GM19438 (cell line): ENCODE results near the gene ALX3.
"Not testable (repeated sequence)": the region's sequence is repeated elsewhere in the genome, so short reads cannot be mapped to it uniquely, and the experiment has no call there.

Source experiments
- ATAC-seq: cut with Tn5 transposase; IDR thresholded peaks from one replicate; pipeline ENCODE4 v1.9.1; 2021; ENCODE audit warnings: low read depth; ENCODE audit not compliant: unreplicated experiment

The ALX3 gene

DNA sequence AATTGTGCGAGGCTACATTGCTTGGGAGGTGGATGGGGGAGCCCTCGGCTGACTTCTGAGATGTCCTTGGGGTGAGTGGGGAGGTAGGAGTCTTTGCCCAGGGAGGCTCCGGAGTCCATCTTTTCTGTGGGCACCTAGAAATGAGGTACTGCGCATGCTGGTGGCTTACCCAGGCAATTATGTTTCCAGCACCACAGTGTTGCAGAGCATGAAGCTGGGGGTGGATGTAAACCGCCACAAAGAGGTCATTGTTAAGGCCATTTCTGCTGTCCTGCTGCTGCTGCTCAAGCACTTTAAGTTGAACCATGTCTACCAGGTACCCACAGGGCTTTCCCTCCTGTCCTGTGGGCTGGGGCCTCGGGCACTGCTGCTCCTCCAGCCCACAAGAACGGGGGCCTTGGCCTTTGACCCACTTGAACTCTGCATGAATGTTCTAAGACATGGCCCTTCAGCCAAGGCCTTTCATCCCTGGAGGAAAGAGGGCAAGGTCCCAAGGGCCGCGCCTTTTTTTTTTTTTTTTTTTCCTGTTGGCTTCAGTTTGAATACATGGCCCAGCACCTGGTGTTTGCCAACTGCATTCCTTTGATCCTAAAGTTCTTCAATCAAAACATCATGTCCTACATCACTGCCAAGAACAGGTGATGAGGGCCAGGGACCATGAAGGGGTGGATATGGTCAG lies 21.4 kb downstream of the ALX3 start:
- no peak for ATAC-seq

DNA sequence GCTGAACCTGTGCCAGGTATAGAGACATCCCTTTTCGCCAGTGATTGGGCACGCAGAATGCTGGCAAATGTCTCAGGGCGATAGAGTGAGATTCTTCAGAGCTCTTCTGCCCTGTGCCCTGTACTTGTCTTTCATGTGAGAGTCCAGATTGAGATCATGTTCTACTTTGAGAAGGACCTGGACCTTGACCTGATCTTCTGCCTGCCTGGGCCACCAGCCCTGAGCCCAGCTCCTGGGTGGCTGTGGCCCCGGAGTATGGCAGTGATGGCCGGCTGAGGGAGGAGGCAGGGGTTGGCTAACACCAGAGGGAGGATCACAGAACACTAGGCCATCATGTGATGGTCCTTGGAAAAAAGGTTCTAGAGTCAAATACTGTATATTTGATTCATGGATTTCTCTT lies 22.2 kb downstream of the ALX3 start:
- no peak for ATAC-seq

- no peak for ATAC-seq
Observed at GRCh38 chr1:110047463-110047862, 23.0 kb downstream of the ALX3 start.

GRCh38 chr1:110043016-110043415 lies 27.5 kb downstream of the ALX3 start:
- no peak for ATAC-seq

GRCh38 chr1:110040548-110040947 lies 29.9 kb downstream of the ALX3 start:
- no peak for ATAC-seq

DNA sequence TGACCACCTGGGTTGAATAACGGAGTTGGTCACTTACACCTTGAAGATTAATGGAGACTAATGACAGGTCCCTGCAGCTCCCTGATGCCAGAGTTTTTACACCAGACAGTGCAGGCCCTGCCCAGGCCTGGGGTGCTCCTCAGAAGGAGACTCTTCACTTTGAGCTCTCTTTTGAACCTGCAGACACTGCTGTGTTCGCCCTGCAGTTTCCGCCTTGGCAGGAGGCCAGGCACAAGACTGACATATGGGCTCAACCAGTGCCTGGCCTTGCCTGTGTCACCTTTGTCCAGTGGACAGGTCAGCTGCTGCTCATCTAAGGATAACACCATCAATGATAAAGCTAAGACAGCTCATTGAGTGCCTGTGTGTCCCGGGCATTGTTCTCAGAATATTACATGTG lies 30.8 kb downstream of the ALX3 start:
- ATAC-seq = no peak

DNA sequence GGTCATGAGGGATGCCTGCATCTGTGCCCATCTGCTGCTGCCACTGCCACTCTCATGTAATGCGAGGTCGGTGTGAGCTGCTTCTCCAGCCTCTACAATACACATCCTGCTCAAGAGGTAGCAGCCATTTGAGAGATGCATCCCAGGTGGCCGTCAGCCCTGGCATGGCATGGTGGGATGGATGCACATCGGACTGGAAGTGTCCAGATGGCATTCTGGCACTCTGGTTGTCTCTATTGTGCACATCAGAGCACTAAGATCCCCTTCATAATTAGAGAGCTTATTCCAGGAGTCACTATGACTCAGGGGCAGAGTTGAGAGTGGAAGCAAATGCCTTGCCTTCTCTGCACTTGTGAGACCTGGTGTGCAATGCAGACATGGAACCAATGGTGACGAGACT lies 32.2 kb downstream of the ALX3 start:
- ATAC-seq = no peak

GRCh38 chr1:110035236-110035752 lies 35.2 kb downstream of the ALX3 start:
- ATAC-seq = peak; percentile 31

DNA sequence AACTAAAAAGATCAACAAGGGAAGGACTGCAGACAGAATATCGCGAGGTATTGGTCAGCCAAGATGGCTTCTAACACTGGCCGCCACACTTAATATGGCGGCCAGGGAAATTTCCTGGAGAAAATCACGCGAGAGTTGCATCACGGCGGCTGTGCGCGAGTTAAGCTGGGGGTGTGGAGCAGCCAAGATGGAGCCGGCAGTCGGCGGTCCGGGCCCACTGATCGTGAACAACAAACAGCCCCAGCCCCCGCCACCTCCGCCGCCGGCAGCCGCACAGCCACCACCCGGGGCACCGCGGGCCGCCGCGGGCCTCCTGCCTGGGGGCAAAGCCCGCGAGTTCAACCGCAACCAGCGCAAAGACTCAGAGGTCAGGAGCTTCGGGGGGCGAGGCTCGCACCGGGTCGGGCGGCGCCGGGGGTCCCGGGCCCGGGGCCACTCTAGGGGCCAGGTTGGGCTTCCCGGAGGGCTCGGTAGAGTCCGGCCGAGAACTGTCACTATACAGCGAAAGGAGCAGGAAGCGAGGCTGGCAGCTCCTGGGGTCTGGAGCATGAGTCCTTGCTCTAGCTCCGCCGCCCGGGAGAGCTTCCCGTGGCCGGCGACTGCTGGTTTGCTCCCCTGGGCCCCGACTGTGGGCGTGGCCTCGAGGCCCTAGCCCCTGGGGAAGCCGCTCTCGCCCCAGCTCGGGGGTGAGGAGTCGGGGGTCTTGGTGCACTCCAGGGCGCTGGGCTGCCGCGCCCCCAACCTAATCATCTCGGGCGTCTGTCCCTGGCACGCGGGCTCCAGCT lies 35.8 kb downstream of the ALX3 start, which contains the start of gene STRIP1:
TSS of gene STRIP1 (plus strand) at position 174 of the 785 bp plus-strand sequence. CDS start at position 188, 14 bp downstream.
- ATAC-seq = peak; percentile 89

DNA sequence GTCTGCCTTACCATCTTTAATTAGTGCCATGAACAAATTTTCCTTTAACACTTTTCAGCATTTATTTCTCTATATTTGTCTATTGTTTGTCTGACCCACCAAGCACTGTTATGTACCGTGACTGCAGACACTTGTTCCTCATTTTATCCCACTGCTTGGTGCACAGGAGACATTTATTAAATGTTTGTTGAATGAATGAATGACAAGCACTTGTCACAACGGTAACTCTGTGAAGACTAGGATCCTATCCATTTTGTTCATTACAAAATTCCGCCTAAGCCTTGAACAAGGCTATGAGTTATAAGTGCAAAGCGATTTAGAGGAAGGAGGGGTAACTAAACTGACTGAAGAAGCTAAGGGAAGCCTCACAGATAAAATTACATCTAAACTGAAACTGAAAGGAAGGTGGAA lies 36.4 kb downstream of the ALX3 start:
- ATAC-seq = no peak

GRCh38 chr1:110033421-110033820 lies 37.1 kb downstream of the ALX3 start:
- no peak for ATAC-seq

GRCh38 chr1:110032327-110032726 lies 38.1 kb downstream of the ALX3 start:
- no peak for ATAC-seq

DNA sequence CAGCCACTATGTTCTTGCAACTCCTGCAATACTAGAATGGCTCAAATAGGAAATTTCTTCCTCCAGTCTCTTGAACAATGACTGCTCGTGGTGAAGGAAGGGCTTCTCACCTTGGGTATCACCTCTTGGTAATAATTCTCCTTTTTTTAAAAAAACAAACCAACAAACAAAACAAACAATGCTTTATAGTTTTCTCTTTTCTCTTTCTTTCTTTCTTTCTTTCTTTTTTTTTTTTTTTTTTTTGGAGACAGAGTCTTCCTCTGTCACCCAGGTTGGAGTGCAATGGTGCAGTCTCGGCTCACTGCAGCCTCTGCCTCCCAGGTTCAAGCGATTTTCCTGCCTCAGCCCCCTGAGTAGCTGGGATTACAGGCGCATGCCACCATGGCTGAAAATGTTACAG lies 39.8 kb downstream of the ALX3 start:
- not testable (repeated sequence) for ATAC-seq

DNA sequence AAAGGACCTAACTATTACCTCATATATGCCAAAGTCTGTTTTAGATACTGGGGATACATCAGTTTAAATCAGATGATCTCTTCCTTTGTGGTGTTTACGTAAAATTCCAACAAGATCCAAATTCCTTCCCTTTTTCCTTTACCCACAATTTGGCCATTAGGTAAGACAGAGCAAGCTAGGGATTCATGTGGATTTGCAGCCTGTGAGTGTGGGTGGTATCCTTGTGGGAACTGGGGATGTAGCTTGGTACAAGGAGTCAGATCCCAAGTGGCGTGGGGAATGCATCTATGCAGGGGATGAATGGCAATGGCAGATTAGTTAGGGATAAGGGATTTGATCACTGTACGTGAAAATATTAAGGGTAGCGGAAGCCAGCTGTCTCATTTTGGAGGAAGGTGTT lies 45.9 kb downstream of the ALX3 start:
- no peak for ATAC-seq

DNA sequence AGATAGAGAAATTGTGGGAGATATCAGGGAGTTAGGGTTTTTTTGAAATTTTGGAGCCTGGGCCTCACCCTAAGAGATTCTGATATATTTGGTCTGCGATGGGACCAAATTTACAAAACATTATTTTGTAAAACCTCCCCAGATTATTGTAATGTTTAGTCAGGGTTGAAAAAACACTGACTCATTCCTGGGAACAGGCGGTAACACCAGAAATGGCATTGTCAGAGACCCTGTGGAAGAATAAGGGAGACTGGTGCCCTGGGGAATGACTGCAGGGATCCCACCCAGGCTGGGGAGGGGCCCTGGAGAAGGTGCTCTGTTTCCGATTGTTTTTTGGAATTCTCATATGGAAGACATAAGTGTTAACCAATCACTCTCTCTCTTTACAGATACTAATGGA lies 49.2 kb downstream of the ALX3 start:
- no peak for ATAC-seq

GRCh38 chr1:110019770-110020169 lies 50.7 kb downstream of the ALX3 start:
- ATAC-seq = no peak

DNA sequence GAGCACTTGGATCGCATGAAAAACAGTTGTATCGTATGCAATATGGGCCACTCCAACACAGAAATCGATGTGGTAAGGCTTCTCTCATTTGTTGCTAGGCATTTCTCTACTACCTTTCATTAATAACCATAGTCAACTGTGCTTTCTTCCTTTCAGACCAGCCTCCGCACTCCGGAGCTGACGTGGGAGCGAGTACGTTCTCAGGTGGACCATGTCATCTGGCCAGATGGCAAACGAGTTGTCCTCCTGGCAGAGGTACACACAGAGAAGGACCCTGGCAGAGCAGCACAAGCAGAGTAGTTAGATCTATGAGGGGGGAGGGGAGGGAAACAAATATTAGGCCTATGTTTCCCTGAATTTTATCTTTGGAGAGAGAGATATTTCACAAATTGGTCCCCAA lies 52.1 kb downstream of the ALX3 start:
- no peak for ATAC-seq

DNA sequence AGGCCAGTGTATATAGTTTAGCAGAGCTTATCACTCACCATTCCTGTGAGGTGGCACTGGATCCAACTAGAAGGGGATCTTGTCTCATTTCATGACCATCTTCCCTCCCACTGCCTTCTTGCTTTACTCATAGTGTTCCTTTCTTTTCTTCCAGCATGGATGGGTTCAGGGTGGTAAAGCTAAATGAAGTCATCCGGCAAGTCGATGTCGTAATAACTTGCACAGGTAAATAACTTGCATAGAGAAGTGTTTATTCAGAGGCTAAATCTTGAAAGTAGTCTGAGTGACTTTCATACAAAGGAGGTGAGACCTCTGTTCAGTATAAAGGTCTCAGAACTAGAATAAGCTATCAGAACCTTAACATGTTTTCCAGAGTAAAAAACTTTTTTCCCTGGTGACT lies 52.7 kb downstream of the ALX3 start:
- ATAC-seq = no peak

DNA sequence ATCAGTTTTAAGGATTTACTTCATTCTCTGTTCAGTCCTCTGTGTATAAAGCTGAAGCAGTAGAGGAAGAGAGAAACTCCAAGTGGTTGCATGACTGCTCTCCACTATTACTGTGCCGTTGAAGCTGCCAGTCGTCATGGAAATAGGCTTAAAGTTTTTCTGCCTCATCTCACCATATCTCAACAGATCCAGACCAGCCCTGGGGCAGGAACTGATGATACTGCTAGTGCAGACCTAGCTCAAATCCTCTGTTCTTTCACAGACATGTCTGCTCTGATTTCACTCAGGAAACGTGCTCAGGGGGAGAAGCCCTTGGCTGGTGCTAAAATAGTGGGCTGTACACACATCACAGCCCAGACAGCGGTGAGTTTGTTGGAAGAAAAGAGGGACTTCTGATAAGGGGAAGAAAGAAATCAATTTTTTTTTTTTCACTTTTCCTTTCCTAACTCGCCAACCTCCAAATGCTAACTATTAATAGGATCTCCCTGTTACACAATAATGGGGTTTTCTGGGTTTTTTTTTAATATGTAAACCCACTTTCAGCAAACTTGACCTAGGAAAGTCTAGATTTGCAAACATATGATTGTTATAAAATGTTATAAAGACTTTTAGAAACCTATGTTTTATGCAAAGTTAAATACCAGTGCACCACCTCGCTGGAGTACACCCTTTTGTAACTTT lies 58.2 kb downstream of the ALX3 start:
- ATAC-seq = peak; percentile 55

DNA sequence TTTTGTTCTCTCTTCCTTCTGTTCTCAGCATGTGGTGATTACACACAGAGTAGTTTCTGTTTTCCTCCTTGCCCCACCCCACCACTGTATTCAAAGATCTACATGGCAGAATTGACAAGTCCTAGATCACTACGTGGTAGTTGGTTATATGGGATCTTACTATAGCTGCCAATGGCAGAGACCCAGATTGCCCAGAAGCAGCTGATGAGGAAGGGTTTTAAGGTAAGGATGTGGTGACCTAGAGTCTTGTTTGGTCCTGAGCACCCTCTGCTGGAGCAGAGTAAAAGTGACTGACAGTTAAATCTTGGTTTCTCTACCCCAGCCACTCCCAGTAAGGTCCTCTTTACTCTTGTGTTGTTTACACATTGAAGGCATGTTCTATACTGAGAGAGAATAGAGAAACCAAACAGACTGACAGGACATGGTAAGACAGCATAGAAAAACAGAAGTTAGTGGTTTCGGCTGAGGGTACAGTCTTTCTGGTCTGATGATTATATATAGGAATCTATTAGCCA lies 58.9 kb downstream of the ALX3 start:
- ATAC-seq = peak; percentile 98
